CD4-positive, alpha-beta T cell treated with Interleukin-1 beta for 1 hour (primary cell): ENCODE measurements around the gene AQR.
"Not testable (repeated sequence)": the region's sequence is repeated elsewhere in the genome, so short reads cannot be mapped to it uniquely, and the experiment has no call there.

Experiments used
- DNase-seq, 2 donors: peaks; one replicate each; pipeline ENCODE4 v3.0.0-alpha.2; 2020 to 2022

The AQR gene

GRCh38 chr15:34969340-34970097, at the start of gene AQR:
Gene AQR (minus strand): TSS chr15:34969742. CDS start chr15:34969613, 129 bp downstream.
- DNase-seq, result peak; percentile 93

DNA sequence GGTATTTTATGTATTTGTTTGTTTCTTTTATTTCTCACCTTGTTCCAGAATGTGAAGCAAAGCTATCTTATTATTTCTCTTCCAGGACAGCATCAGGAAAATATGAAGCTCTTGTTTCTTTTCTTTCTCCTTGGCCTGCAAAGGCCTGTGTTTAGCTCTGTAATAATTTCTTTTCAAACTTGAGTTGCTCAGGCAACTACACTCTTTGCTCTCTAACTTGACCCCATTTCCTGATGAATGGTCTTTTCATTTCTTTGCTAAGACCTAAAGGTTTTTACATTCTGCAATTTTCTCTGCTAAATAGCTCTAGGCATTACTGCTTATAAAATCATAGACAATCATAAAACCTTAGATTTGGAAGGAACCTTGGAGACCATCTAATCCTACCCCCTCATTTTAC, 44.7 kb upstream of the AQR start:
- DNase-seq, result no peak

DNA sequence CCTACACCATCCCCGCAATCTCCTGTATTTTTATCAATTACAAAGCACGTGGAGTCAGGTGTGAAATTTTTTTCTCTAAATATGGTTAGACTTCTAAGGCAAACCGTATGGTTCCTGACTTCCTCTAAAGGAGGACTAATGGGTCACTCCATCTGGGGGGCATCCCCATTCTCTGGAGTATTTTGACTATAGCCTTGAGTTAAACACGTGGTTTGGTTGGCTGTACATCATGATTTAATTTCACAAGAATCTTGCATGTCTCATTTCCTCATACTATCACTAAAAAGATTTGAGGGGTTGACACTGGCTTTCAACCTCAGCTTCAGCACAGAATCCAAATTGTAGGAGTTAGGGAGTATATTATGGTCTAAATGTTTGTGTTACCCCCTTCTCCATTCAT, 43.8 kb upstream of the AQR start:
- no peak for DNase-seq

DNA sequence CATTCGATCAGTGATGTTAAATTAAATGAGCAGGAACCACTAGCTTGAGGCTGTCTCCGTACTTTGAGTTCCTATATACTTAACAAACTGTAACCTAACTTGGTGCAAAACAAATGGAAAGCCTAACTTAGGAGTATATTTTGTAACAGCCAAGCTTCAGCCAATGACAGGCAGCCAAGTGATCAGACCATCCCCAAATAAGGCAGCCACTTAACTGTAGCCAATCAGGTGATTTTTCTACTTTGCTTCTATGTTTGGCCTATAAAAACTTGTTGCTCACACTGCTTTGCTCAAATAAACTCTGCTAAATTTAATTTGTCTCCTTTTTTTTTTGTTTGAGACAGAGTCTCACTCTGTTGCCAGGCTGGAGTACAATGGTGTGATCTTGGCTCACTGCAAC, 37.9 kb upstream of the AQR start:
- DNase-seq, result no peak

- no peak for DNase-seq
Measured at GRCh38 chr15:35005933-35006332, 36.4 kb upstream of the AQR start.

DNA sequence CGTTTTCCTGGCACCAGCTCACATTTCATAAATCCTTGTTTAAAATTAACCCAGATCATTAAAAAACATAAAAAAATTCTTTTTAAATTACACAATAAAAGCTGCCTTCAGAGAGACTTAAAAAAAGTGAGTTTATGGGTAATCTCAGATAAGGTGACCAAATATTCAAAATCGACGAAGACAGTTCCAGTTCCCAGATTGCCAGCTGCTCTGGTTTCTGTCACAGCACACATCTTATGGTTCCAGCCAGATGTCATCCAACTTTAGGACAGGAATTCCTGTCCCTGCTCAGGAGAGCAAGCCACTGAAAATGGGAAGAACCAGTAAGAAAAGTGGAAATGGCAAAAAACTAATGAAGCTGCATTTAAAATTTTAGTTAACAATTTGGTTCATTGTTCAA, 34.4 kb upstream of the AQR start:
- no peak for DNase-seq

GRCh38 chr15:35000511-35000910, 31.0 kb upstream of the AQR start:
- DNase-seq, result no peak

DNA sequence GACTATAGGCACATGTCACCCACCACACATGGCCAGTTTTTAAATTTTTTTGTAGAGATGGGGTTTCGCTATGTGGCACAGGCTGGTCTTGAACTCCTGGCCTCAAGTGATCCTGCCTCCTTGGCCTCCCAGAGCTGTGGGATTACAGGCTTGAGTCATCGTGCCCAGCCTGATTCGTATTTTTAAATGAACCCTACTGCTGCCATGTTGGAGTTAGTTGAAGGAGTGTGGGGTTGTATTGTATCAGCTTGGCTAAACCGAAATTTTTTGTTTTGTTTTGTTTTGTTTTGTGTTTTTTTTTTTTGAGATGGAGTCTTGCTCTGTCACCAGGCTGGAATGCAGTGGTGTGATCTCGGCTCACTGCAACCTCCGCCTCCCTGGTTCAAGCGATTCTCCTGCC, 30.4 kb upstream of the AQR start:
- no peak for DNase-seq

GRCh38 chr15:34994925-34995324, 25.4 kb upstream of the AQR start:
- DNase-seq, result no peak

- DNase-seq, result no peak
Measured at GRCh38 chr15:34993877-34994276, 24.3 kb upstream of the AQR start.

GRCh38 chr15:34993412-34993811, 23.9 kb upstream of the AQR start:
- DNase-seq, result no peak

DNA sequence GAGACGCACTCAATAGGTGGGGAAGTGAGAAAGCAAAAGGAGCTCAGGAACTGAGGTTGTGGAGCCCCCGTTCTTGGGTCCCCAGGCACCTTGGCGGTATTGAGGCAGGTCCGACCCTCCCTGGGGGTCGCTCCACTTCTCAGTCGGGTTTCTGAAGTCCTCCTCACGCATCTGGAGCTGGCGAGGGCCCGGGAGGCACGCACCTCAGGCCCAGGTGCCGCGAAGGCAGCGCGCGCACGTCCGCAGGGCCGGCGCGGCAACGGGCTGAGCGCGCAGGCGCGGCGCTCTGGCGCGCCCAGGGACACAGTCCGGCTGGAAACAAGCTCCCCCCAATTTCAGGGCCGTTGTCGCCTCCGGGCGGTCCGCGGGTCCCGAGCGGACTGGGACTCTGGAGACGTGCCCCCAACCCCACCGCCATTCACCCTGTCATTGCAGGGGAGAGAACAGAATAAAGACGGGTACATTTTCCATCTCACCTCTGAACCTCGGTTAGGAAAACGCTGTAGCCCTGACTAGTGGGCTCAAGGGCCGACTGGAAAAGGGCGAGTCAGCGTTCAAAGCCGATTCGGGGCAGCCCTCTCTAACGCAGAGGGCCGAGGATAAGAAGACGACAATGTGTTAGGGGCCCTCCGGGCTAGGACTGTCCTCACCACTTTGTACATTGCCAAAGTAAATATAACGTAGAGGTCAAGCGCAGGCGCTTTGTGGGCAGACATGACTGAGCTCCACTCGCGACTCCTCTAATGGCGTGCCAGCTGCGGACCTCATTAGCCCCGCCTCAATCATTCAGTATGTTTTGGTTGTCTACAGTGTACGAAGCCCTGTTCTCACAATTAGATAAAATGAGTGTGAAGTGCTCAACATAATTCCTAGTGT, 18.7 kb upstream of the AQR start, which contains the start of gene ZNF770:
ZNF770 (minus strand) TSS at position 261 of the 876 bp plus-strand sequence. CDS start 4,853 bp downstream, outside the sequence.
- DNase-seq, result peak; percentile 82 to 88

- peak in 1 of 2 donors; percentile 12 for DNase-seq
Measured at GRCh38 chr15:34987609-34988026, 18.1 kb upstream of the AQR start.

DNA sequence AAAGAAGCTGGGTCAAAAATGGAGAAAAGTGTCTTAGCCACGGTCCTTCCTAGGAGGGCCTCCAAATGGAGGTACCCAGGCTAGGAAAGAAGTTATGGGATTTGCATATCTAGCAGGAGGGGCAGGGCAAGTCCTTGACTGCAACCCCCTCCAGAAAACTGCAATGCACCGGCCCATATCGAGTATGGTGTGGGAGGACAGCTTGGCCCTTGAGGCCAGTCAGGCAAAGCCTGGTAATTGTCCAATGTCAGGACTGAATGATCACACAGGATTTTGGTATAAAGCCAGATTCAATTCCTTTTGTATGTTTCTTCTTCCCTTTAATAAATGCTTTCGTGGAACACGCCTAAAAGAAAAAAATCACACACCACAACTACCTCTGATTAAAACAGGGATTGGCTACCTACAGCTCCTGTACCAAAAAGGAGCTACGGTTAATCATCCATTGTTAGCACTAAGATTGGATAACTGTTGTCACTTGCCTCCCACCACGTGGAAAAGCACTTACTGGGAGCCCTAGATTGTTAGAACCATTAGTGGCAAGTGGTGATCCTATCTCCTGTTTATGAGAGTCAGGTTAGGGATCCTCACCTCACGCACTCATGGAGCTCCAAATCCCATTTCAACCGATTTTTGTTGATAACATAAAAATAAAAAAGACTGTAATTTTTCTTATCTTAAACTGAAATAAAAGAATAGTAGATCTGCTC, 17.4 kb upstream of the AQR start:
- no peak for DNase-seq

DNA sequence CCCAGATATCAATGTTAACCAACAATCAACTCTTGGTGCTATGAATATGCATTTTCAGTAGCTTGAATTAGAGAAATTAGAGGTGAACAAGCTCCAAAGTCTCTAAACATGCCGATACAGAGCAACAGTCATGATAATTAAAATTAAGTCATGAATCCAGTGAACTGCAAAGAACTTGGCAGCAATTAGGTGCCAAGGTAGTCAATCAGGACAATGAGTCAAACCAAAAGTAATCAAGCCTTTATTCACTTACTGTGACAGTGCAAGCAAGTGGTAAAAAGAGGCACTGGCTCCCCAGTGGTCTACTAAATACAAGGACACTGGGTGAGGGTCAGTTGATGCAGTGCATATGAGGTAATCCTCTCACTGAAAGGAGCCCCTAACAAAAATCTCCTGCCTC, 16.8 kb upstream of the AQR start:
- DNase-seq, result no peak

- DNase-seq, result peak in 1 of 2 donors; percentile 20
Measured at GRCh38 chr15:34984889-34985630, 15.5 kb upstream of the AQR start.

- DNase-seq, result no peak
Measured at GRCh38 chr15:34976743-34977142, 7.2 kb upstream of the AQR start.

GRCh38 chr15:34976073-34976472, 6.5 kb upstream of the AQR start:
- DNase-seq, result no peak

DNA sequence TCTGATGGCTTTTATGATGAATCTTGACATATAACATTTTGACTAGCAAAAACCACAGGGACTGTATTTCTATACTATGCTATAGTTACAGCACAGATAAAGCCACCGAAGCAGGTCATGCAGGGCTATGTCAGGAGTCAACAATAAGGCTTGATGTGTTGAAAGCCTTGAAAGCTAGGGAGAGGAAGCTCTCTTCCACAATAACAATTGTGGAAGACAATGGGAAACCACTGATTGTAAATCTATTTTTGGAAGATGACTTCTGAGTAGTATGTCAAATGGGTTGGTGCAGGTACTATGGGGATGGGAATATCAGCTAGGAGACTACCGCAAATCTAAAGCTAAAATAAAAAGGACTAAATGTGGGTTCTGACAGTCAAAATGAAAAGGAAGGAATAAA, 4.0 kb upstream of the AQR start:
- no peak for DNase-seq

DNA sequence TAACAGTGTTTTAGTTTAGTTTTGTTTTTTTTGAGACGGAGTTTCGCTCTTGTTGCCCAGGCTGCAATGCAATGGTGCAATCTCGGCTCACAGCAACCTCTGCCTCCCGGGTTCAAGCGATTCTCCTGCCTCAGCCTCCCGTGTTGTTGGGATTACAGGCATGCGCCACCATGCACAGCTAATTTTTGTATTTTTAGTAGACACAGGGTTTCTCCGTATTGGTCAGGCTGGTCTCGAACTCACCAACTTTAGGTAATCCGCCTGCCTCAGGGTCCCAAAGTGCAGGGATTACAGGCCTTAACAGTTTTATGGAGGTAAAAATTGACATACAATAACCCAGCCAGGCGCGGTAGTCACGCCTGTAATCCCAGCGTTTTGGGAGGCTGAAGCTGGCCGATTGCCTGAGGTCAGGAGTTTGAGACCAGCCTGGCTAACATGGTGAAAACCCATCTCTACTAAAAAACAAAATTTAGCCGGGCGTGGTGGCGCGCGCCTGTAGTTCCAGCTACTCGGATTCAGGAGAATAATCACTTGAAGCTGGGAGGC, 629 bp upstream of the AQR start:
- DNase-seq, result not testable (repeated sequence)

GRCh38 chr15:34964277-34964676, 5.3 kb downstream of the AQR start:
- no peak for DNase-seq

GRCh38 chr15:34953851-34954250, 15.7 kb downstream of the AQR start:
- DNase-seq, result no peak
